Activated CD4-positive, CD25-positive, alpha-beta regulatory T cell treated with anti-CD3 and anti-CD28 coated beads, Interleukin-2, amount 50 U/mL, for 16 hours (primary cell): ENCODE results near the gene H19.

Source experiments
- DNase-seq: peaks from one replicate; pipeline ENCODE4 v3.0.0-alpha.2; 2020; ENCODE audit warnings: low read depth, low spot score

The H19 gene

DNA sequence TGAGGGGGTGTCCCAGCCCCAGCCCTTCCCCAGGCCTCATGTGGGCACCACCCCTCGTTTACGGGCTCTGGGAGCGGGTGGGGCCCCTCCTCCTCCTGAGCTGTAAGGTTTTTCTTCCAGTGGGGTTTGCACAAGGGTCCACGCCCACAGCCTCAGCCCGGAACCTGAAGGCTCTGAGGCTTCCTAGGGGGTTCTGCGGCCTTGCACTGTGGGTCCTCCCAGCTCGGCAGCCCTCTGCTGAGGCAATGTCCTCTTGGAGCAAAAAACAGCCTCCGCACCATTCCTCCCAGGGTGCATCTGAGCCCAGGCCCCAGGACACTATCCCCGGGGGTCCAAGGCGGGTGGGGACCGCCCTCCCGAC is 14.1 kb downstream of the H19 start:
- no peak for DNase-seq

DNA sequence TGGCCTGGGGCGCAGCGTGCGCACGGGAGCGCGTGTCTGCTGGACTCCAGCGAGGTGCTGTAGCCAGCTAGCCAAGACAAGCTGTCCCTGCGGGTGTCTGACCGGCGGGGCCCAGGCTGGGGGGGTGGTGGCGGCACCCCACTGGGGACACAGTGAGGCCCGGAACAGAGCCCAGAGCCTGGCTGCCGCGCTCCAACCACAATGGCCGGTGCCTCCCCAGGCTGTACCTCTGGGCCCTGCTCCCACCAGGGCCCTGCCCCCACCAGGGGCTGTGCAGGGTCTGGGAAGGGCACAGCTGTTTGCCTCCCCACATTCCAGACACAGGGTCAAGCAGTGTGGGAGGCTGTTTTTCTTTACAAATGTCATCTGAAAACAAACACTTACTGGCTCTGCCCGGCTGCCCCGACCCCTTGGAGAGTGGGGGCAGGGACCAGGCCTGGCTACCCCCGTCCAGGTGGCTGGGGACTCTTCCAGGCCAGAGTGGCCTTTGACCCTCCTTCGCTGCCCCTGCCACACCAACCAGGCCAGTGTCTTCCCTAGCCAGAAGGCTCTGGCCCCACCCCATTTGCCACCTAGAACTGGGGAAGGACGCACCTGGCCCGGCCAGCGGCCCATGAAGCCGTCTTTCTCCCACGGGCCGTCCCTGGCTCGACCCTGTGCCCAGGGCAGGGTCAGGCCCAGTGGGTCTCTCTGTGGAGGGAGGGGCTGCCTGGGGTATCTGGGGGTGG is 14.6 kb downstream of the H19 start:
- no peak for DNase-seq

DNA sequence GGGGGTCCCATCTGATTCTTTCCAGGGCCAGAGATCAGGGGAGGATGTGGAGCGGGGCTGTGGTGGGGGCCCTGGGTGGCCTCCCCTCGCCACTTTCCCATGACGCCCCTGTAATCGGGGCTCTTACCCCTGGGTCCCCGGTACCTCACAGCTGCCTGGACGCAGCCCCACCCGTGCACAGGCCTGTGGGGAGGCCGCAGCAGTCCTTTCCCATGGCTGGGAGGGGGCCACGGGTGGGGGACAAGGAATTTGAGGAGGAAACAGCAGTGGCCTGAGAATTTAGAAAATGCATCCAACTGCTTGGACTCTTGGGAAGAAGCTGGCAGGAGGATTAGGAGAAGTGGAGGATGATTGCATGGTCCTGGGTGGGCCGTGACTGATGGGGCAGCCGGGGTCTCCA is 18.0 kb downstream of the H19 start:
- DNase-seq: no peak

GRCh38 chr11:1978720-1979473 is 18.7 kb downstream of the H19 start:
- no peak for DNase-seq

- DNase-seq: no peak
Measured at GRCh38 chr11:1975185-1975584, 22.5 kb downstream of the H19 start.

GRCh38 chr11:1970956-1971355 is 26.7 kb downstream of the H19 start:
- DNase-seq: no peak

DNA sequence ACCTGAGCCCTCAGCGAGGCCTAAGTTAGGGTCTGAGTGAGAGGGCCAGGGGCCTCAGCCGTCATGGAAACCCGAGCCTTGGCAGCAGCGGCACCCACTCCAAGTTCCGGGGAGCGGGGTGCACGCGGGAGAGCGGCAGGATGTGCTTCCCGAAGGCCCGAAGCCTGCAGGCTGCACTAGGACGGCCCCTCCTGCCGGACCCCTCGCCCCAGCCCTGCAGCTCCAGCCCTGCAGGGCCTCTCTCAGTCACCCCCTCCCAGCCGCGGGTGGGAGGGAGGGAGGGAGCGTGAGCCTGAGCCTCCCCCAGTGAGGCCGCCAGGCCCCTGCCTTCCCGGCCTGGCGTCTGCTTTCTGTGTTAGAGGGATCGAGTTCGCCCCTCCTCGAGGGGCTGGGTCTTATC is 27.9 kb downstream of the H19 start:
- DNase-seq: no peak

DNA sequence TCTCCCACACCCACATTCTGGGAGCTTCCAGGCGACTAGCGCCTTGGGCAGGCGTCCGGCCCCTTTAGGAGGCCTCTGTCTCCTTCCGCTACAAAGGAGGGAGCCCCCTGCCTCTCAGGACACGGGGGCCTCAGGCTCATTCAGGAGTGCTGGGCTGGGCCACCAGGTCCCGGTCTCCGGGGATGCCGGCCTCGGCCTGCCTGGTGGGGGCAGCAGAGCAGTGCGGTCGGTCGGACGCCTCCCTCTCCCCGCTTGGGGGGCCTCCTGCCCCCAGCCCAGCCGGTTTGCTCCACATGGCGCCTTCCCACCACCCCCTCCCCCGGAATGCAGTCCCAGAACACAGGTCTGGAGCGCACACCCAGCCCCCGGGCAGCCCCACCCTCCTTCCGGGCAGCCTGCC is 28.6 kb downstream of the H19 start:
- no peak for DNase-seq

DNA sequence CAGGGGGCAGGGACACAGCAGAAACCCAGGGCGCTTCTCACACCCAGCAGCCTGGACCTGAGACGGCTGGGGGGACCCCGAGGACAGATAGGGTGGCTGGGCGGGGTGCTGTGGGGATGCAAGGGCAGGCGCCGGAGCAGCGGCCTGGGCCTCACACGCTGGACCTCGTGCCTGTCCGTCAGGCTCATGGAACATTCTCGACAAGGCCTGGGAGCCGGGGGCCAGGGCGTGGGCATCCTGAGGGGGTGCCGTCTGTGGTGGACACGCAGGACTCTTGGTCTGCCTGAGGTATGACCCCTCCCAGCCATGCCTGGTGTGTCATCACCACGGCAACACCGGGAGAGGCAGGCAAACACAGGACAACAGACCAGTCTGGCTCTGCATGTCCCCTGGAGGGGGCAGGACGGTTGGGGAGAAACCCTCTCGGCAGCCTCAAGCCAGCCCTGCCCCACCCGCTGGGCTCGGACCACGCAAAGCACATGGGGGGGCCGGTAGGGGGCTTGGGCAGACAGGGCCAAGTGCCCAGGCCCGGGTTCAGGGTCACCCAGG is 29.1 kb downstream of the H19 start:
- DNase-seq: no peak

DNA sequence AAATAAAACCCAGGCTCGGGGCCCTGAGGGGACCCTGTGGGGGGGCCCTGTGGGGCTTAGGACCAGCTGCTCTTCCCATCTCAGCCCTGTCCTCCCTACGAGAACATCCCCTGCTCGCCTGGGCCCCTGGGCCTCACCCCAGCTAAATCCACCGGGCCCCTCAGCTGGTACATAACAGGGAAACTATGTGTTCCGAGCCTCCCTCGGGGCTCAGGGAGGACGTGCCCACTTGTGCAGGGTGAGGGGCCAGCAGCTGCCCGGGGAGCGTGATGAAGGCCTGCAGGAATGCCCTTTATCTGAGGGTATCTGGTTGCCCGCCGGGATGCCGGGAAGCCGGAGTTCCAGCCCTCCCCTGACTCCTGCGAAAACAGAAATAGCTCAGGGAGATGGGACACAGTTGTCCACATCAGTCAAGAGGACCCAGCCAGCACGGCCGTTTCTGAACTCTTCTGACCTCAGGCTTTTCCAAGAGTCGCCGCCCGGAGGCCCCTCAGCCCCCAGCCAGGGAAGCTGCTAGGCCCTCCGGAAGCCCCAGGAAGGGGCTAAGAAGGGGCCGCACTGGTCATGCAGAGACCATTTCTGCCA is 29.9 kb downstream of the H19 start:
- DNase-seq: no peak

- DNase-seq: no peak
Measured at GRCh38 chr11:1966531-1966930, 31.1 kb downstream of the H19 start.

- no peak for DNase-seq
Measured at GRCh38 chr11:1964955-1965354, 32.7 kb downstream of the H19 start.

- DNase-seq: no peak
Measured at GRCh38 chr11:1964348-1964747, 33.3 kb downstream of the H19 start.

- DNase-seq: no peak
Measured at GRCh38 chr11:1963864-1964263, 33.8 kb downstream of the H19 start.

- no peak for DNase-seq
Measured at GRCh38 chr11:1959786-1960185, 37.9 kb downstream of the H19 start.

- DNase-seq: no peak
Measured at GRCh38 chr11:1958367-1958766, 39.3 kb downstream of the H19 start.

DNA sequence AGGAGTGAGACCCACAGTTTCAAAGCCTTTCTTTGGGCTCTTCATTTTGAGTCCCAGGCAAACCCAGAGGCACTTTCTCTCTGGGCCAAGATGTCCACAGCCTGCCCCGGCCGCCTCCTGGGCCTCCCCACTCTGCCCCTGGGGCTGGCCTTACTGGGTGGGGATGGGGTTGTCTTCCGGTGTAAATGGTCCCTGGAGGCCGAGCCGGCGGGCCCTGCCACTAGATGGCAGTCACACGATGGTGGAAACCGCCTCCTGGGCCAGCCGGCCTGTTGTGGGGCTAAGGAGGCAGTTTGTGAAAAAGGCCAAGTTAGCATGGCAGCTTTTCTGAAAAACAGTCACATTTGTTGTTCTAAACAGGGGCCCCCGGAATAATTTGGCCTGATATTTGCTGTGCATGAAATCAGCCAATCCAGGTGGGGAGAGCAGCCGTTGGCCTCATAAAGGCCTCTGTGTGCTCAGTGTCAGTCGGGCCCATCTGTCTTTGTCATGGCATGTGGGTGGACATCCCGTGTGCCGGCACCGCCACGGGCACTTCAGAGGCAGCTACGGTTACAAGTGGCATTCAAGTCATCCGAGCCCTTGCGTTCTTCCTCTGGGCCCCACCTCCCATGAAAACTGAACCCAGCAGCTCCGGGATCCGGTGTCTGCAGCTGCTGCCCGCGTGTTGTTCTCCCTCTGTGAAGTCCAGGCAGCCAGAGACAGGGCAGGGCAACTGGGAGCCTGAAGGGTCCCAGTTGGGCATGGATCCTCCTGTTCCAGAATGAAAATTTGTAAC is 44.0 kb downstream of the H19 start:
- no peak for DNase-seq

GRCh38 chr11:1952806-1953482 is 44.7 kb downstream of the H19 start:
- no peak for DNase-seq

GRCh38 chr11:1949922-1950321 is 47.7 kb downstream of the H19 start:
- DNase-seq: no peak

GRCh38 chr11:1949302-1949701 is 48.3 kb downstream of the H19 start:
- no peak for DNase-seq

GRCh38 chr11:1948389-1948788 is 49.3 kb downstream of the H19 start:
- no peak for DNase-seq
